Testis (tissue), 2 donors: ENCODE data around the gene DLX3.

Experiments
- CTCF ChIP-seq, 3 experiments: fragments of 450-650 bp in 2 of 3; fragments of 200-600 bp in 1 of 3; sonication (generic) in 1 of 3; IDR thresholded peaks; one replicate each; pipeline ENCODE4 v1.5.1; 2016 to 2019; ENCODE audit warnings: antibody characterized with exemption in 3 of 3, mild to moderate bottlenecking in 2 of 3, moderate library complexity in 1 of 3
- POLR2A ChIP-seq: fragments of 450-650 bp; IDR thresholded peaks from one replicate; pipeline ENCODE4 v1.6.1; 2017; ENCODE audit warnings: antibody characterized with exemption, mild to moderate bottlenecking, moderate library complexity

DNA sequence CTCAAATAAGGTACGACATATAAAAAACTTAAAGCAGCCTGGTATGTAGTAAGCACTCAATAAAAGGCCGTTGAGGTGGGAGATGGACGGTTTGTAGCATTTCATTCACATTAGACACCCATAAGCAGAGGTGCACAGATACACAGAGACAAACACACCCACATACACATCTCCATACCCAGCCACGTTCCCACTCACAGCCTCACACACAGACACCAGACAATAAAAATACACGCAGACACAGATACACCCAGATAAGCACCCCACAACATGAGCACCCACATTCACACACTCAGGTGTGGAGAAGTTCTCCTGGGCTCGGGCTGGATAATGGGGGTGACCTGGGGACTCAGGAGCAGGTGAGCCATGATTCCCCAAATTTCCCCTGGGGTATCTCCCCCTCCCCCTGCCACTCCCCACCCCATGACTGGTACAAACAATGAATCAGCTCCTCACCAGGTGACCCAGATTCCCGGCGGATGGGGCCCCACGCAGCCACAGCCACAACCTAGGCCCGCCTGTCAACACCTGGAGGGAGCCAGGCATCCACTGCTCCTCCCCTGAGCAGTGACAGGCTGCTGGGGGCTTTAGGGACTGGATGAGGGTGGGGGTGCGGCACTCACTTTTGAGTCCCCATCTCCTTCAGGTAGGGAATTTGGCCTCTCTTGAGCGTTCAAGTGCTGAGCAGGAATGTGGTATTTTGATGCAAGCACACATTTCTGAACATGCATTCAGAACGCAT lies 2.7 kb downstream of the DLX3 start:
- no peak for TF ChIP-seq CTCF (IDR thresholded peaks at IDR 0.05)
- no peak for TF ChIP-seq POLR2A
